Upper lobe of right lung (tissue), 1 donor: ENCODE measurements around the gene GRPR. TPM values are rescaled to one million over a fixed set of nuclear protein-coding genes. Genes with fewer than 3 reads are reported as not detected.
"Not testable (repeated sequence)": the region's sequence is repeated elsewhere in the genome, so short reads cannot be mapped to it uniquely, and the experiment has no call there.

Experiments
- ATAC-seq: fragments of 200-7000 bp; cut with Tn5 transposase; one replicate; pipeline ENCODE4 v1.9.1; 2020; ENCODE audit warnings: mild to moderate bottlenecking, moderate library complexity
- DNase-seq: peaks from one replicate; pipeline ENCODE4 v3.0.0-alpha.2; 2020
- H3K27ac ChIP-seq: fragments of 200-600 bp; one replicate; pipeline ENCODE4 v1.8.0; 2022
- H3K27me3 ChIP-seq: fragments of 200-600 bp; one replicate; pipeline ENCODE4 v1.8.0; 2022; ENCODE audit warnings: mild to moderate bottlenecking
- H3K36me3 ChIP-seq: fragments of 200-600 bp; one replicate; pipeline ENCODE4 v1.8.0; 2022
- H3K4me1 ChIP-seq: fragments of 200-600 bp; one replicate; pipeline ENCODE4 v1.8.0; 2022
- H3K4me3 ChIP-seq: fragments of 200-600 bp; one replicate; pipeline ENCODE4 v1.8.0; 2022; ENCODE audit warnings: mild to moderate bottlenecking
- H3K9me3 ChIP-seq: fragments of 200-600 bp; one replicate; pipeline ENCODE4 v1.8.0; 2022
- intact Hi-C: fragments of 100-400 bp; cut with DNase I; formaldehyde crosslinking; loops from one replicate; pipeline ENCODE4 v1.11.0; 2022
- total RNA-seq: library from RNA; stranded (reverse); fragmentation: NEBNext Ultra II Directional; extraction: Animal tissue kit (Norgen Biotek cat#: 25700); gene quantifications from one replicate; pipeline ENCODE4 v1.2.1, GENCODE V29; 2021
- TF ChIP-seq, protein P1 (sequence below): fragments of 200-600 bp; IDR thresholded peaks from one replicate; pipeline ENCODE4 v1.8.0; 2022; ENCODE audit warnings: antibody characterized with exemption
- donor health status: DM: no; HTN: yes; CAD: no; lungs with severe emphysema.

The GRPR gene
- total RNA-seq, 1 donor from 2014 or later: not detected

DNA sequence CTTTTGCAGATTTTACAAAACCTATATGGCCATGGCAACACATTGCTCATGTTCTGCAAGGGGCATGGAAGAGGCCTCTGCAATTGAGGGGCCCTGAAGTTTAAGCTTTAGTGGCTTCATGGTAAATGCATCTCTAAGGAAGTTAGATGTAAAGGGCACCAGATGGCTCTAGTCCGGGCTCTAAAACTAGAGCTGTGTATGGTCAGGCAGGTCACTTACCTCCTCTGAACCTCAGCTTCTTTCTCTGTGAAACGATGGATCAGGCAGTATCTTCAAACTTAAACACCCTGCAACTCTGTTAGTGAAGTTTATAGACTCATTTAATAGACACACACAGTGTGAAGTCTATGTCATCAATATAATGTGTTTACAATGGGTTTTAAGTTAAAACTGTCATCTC lies 53.9 kb downstream of the GRPR start:
- no peaks in the 10 kb centered on the region for H3K4me1 ChIP-seq
- no peak overlapping the region for H3K27ac ChIP-seq
- H3K4me3 ChIP-seq: no peak overlapping the region
- intact Hi-C loops: no loop called here
- TF ChIP-seq, protein P1, sequence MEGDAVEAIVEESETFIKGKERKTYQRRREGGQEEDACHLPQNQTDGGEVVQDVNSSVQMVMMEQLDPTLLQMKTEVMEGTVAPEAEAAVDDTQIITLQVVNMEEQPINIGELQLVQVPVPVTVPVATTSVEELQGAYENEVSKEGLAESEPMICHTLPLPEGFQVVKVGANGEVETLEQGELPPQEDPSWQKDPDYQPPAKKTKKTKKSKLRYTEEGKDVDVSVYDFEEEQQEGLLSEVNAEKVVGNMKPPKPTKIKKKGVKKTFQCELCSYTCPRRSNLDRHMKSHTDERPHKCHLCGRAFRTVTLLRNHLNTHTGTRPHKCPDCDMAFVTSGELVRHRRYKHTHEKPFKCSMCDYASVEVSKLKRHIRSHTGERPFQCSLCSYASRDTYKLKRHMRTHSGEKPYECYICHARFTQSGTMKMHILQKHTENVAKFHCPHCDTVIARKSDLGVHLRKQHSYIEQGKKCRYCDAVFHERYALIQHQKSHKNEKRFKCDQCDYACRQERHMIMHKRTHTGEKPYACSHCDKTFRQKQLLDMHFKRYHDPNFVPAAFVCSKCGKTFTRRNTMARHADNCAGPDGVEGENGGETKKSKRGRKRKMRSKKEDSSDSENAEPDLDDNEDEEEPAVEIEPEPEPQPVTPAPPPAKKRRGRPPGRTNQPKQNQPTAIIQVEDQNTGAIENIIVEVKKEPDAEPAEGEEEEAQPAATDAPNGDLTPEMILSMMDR: no peak
- H3K9me3 ChIP-seq: no peaks in the 10 kb centered on the region
- H3K36me3 ChIP-seq: no peaks in the 10 kb centered on the region
- no peaks in the 10 kb centered on the region for H3K27me3 ChIP-seq
- DNase-seq (no peak), ATAC-seq (no peak)

DNA sequence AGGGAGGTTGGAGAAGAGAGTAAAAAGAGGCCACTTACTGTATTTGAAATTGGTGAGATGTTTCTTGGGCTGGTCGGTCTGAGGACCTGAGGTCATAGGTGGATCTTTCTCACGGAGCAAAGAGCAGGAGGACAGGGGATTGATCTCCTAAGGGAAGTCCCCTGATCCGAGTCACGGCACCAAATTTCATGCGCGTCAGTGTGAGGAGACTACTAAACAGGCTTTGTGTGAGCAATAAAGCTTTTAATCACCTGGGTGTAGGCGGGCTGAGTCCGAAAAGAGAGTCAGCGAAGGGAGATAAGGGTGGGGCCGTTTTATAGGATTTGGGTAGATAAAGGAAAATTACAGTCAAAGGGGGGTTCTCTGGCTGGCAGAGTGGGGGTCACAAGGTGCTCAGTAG lies 60.5 kb downstream of the GRPR start:
- DNase-seq, H3K27me3 ChIP-seq, H3K36me3 ChIP-seq, ATAC-seq, H3K27ac ChIP-seq, H3K4me3 ChIP-seq, H3K9me3 ChIP-seq, H3K4me1 ChIP-seq, intact Hi-C loops: not testable (repeated sequence)

DNA sequence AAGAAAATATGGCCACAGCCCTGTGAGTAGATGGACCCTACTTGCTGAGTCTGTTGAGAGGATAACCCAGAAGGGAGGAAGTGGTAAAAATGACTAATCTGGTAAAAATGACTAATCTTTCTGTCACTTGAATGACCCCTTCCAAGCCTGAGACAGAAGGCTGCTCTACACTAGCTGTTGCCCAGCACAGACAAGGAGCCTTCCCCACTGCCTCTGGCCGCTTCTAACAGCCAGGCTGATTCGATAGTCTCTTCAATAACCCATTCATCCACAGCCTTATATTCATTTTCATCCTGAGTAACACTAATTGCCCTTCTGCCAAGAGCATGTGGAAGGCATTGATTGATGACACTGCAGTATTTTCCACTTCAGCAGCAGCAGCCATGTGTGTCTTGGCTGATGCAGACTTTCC lies 62.4 kb downstream of the GRPR start:
- no peaks in the 10 kb centered on the region for H3K27me3 ChIP-seq
- H3K4me1 ChIP-seq: no peaks in the 10 kb centered on the region
- DNase-seq (no peak), ATAC-seq (no peak)
- H3K9me3 ChIP-seq: no peaks in the 10 kb centered on the region
- H3K36me3 ChIP-seq: no peaks in the 10 kb centered on the region
- no peak overlapping the region for H3K27ac ChIP-seq
- TF ChIP-seq, protein P1: no peak
- intact Hi-C loops: no loop called here
- H3K4me3 ChIP-seq: no peak overlapping the region

DNA sequence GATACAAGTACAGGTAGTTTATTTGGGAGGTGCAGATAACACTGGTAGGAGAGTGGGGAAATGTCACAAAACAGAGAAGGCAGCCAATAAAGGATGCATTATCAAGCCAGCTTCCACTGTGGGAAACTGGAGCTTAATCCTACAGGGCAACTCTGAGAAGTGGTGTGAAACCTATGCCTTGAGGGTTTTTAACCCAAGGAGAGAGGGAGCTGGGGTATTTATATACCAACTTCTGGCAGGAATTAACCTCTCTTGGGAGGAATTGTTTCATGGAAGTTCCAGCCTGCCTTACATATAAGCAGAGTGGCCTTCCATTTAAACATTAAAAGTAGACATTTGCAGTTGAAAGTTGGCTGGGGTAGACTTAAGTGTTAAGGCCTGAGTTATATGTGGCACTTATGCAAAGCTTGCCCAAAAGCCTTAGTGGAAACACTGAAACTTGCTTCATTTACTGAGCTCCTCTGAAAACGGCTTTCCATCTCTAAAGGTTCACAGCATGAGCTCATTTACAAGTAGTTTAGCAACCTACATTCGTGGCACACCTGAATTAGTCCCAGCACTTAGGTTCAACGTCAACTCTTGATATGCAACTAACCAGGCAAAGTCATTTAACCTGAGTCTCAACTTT lies 63.1 kb downstream of the GRPR start:
- no peaks in the 10 kb centered on the region for H3K36me3 ChIP-seq
- no peak overlapping the region for H3K27ac ChIP-seq
- H3K4me3 ChIP-seq: no peak overlapping the region
- DNase-seq (no peak), ATAC-seq (no peak)
- H3K4me1 ChIP-seq: no peaks in the 10 kb centered on the region
- no peaks in the 10 kb centered on the region for H3K27me3 ChIP-seq
- H3K9me3 ChIP-seq: no peaks in the 10 kb centered on the region
- TF ChIP-seq, protein P1: no peak
- intact Hi-C loops: no loop called here

DNA sequence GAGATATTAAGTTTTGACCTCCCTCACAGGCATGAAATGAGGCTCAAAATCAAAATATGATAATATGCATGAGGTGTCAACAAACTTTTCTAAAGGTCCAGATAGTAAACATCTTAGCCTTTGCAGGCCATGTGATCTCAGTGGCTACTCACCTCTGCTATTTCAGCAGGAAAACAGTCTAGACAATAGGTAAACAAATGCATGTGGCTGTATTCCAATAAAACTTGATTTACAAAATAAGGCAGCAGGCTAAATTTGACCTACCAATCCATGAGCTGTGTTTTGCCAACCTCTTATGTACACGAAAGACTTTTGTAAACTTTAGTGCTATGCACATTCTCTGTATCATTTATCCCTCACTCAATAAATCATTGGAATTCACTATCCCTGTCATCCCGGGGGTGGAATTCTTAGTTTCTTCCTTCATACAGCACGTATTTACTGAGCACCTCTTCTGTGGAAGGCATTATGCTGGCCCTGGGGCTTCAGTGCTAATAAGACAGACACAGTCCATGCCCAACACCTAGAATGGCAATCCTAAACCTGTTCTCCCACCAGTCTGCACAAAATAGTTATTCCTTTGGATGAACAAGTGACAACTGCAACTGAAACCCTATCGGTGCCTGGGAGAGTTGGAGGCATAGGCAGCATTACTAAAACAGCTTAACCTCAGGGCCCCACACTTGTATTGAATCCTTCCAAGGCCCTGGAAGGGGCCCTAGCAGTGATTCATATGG lies 63.8 kb downstream of the GRPR start:
- TF ChIP-seq, protein P1: no peak

DNA sequence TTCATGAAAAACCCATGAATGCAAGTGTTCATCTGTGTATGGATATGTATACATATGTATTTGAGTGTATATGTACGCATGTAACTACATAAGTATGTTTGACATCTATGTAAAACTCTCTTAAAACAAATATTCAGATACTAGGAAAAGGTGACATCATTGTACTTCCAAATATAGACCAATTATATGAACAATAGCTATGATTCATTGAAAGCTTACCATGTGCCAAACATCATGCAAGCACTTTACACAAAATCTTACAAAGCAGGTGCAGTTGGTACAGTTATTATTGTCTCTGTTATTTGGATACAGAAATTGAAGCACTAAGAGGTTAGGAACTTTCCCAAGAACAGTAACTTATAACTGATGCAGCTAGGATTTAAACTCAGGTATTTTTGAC lies 65.3 kb downstream of the GRPR start:
- H3K27me3 ChIP-seq: no peaks in the 10 kb centered on the region
- DNase-seq: no peak
- TF ChIP-seq, protein P1: no peak
- no peaks in the 10 kb centered on the region for H3K4me1 ChIP-seq
- H3K36me3 ChIP-seq: no peaks in the 10 kb centered on the region
- H3K9me3 ChIP-seq: no peaks in the 10 kb centered on the region
- no peak overlapping the region for H3K4me3 ChIP-seq
- intact Hi-C loops: no loop called here
- ATAC-seq: no peak
- H3K27ac ChIP-seq: no peak overlapping the region

More for the DNA sequence above, 63.8 kb downstream of the GRPR start:
- intact Hi-C loops: no loop called here
- Histone ChIP-seq H3K36me3 (no peaks in the 10 kb centered on the region), H3K4me3 (no peak overlapping the region), H3K27me3 (no peaks in the 10 kb centered on the region), H3K4me1 (no peaks in the 10 kb centered on the region), H3K9me3 (no peaks in the 10 kb centered on the region), H3K27ac (no peak overlapping the region)
- ATAC-seq: no peak
- no peak for DNase-seq
